Progenitor cell of endocrine pancreas (in vitro differentiated cells): ENCODE data around the gene CYS1. TPM values are rescaled to one million over a fixed set of nuclear protein-coding genes. Genes with fewer than 3 reads are reported as not detected.

Source experiments
- DNase-seq: peaks from one replicate; pipeline ENCODE4 v3.0.0; 2021; ENCODE audit warnings: low spot score; ENCODE audit not compliant: unreplicated experiment
- H3K27ac Mint-ChIP-seq: 2 replicates; pipeline ENCODE4 v1.8.0; 2021; ENCODE audit warnings: mild to moderate bottlenecking, moderate library complexity, mixed read lengths
- H3K27me3 Mint-ChIP-seq: 2 replicates; pipeline ENCODE4 v1.8.0; 2021; ENCODE audit warnings: mixed read lengths
- H3K36me3 Mint-ChIP-seq: 2 replicates; pipeline ENCODE4 v1.8.0; 2022; ENCODE audit warnings: mixed read lengths; ENCODE audit not compliant: insufficient read depth
- H3K4me1 Mint-ChIP-seq: 2 replicates; pipeline ENCODE4 v1.8.0; 2021; ENCODE audit warnings: low read depth, mixed read lengths
- H3K4me3 Mint-ChIP-seq: 2 replicates; pipeline ENCODE4 v1.8.0; 2021; ENCODE audit warnings: low read depth, mild to moderate bottlenecking, moderate library complexity, mixed read lengths
- H3K9me3 Mint-ChIP-seq: 2 replicates; pipeline ENCODE4 v1.8.0; 2021; ENCODE audit warnings: low read depth, mixed read lengths
- total RNA-seq: library from RNA; stranded (reverse); gene quantifications from 2 replicates; pipeline ENCODE4 v1.2.1, GENCODE V29; 2021
- TF ChIP-seq, protein P1 (sequence below): fragments of 200-600 bp; sonication (generic); IDR thresholded peaks from one replicate; pipeline ENCODE4 v1.5.0; 2021; ENCODE audit warnings: antibody characterized with exemption, mild to moderate bottlenecking; ENCODE audit not compliant: unreplicated experiment

Gene CYS1
- total RNA-seq, 1 donor from 2014 or later = 2.3 TPM

DNA sequence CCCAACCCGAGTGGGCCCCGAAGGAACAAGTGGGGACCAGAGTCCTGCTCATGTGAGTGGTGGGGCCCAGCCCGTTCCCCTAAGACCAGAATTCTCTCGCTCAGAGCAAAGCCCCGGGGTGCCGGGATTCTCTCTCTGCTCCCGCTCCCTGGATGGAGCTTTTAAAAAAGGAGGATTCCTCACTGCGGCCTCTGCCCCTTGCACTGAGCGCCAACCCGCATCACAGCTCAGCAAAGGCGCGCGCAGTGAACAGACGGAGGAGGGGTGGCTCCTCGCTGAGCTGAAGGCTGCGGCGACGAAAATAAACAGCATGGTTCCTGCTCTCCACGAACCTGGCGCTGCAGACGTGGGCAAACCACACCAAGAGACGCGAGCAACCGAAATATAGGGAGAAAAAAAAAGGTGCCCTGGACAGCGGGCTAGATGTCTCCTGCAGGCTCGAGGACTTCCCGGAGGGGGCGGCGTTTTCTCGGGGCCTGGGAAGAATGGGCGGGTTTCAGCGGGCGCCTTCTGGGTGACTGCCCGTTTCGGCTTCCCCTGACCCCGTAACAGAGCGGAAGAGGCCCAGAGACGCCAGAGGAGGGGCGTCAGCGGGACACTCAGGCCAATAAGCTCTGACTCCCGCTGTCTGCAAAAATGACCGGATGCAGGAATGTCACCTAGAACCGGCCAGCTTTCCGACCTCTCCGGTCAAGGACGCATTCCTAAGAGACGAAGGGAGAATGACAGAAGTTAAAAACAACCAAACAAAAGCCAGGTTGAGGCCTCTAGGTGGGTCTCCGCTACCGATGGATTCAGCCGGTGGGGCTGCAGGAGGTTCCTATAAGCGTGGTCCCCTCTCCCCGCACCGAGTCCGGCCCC, 37.7 kb downstream of the CYS1 start:
- Mint-ChIP-seq H3K27me3 (peaks cover 57% of the 10 kb centered on the region), H3K27ac (peak overlapping the region; percentile 91), H3K9me3 (peaks cover 5% of the 10 kb centered on the region), H3K4me1 (peaks cover 2% of the 10 kb centered on the region), H3K36me3 (peaks cover 7% of the 10 kb centered on the region), H3K4me3 (peak overlapping the region; percentile 69)
- no peak for DNase-seq
- TF ChIP-seq, protein P1, sequence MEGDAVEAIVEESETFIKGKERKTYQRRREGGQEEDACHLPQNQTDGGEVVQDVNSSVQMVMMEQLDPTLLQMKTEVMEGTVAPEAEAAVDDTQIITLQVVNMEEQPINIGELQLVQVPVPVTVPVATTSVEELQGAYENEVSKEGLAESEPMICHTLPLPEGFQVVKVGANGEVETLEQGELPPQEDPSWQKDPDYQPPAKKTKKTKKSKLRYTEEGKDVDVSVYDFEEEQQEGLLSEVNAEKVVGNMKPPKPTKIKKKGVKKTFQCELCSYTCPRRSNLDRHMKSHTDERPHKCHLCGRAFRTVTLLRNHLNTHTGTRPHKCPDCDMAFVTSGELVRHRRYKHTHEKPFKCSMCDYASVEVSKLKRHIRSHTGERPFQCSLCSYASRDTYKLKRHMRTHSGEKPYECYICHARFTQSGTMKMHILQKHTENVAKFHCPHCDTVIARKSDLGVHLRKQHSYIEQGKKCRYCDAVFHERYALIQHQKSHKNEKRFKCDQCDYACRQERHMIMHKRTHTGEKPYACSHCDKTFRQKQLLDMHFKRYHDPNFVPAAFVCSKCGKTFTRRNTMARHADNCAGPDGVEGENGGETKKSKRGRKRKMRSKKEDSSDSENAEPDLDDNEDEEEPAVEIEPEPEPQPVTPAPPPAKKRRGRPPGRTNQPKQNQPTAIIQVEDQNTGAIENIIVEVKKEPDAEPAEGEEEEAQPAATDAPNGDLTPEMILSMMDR = peak; percentile 14

DNA sequence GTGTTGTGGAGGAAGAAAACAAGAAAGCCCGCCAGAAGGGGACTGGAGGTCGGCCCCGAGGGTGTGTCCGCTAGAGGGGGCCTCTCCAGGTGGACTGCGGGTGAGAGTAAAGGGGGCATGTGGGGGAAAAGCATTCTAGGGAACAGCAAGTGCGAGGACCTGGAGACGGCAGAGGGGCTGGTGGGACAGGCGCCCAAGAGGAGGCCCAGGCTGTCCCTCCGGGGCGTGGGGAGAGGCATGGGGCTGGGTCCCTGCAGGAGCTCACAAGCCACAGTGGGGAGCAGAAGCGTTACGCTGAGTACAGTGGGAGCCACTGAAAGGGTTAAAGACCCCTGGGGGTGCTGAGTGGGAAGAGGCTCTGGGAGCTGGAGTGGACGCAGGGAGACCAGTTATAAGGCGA, 38.5 kb downstream of the CYS1 start:
- H3K4me3 Mint-ChIP-seq = no peak overlapping the region
- TF ChIP-seq, protein P1 = no peak
- DNase-seq = no peak
- H3K36me3 Mint-ChIP-seq = peaks cover 4% of the 10 kb centered on the region
- H3K27ac Mint-ChIP-seq = no peak overlapping the region
- H3K27me3 Mint-ChIP-seq = peaks cover 51% of the 10 kb centered on the region
- peaks cover 5% of the 10 kb centered on the region for H3K9me3 Mint-ChIP-seq
- peaks cover 2% of the 10 kb centered on the region for H3K4me1 Mint-ChIP-seq

DNA sequence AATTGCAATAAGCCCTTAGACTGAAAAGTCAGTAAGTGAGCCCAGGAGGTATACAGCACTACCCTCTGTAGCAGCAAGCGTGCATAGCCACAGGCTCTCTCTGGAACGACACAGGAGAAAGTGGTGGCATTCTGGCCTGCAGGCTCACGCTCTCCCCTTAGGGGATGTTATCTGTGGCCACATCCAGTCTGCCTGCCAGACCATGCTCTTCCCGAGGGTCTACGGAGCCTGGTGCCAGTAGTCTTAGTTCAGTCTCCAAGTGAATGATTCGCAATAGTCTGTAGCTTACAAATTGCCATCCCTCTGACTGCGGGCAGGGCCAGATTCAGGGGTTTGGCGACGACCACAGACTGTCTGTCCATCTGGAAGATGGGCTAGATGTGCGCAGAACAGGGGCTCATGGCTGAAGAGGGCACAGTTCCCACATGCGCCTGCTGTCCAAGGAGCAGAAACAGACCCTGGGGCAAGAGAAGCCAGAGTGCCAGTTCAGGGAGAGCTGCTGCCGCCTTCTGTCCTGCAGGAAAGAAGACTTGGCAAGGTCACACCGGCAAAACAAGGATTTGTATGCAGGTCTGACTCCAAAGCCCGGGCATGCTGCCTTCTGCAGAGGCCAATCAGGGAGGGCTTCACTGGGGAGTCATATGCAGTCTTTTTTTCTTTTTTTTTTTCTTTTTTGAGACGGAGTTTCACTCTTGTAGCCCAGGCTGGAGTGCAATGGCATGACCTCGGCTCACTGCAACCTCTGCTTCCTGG, 40.4 kb downstream of the CYS1 start:
- Mint-ChIP-seq H3K27ac (no peak overlapping the region), H3K27me3 (peaks cover 46% of the 10 kb centered on the region), H3K4me3 (peak overlapping the region; percentile 11), H3K4me1 (peaks cover 2% of the 10 kb centered on the region), H3K36me3 (peaks cover 4% of the 10 kb centered on the region), H3K9me3 (peaks cover 5% of the 10 kb centered on the region)
- no peak for DNase-seq
- TF ChIP-seq, protein P1 = no peak

DNA sequence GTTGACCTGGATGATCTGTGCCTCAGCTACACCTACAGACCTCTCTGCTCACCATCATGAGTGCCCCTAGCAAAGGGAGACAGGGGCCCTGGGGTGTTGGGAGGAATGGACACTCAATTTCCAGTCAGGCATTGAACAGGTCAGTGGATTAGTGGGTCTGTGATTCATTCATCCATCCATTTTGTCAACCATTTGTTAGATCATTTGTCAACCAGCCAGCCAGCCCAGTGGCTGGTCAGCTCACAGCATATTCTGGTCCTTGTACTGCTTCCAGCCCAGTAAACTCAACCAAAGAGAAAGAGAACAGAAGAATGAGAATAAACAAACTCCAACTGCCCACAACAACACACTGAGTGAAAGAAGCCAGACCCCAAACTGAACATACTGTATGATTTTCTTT, 41.5 kb downstream of the CYS1 start:
- no peak overlapping the region for H3K4me3 Mint-ChIP-seq
- DNase-seq = no peak
- H3K27me3 Mint-ChIP-seq = peaks cover 42% of the 10 kb centered on the region
- no peak overlapping the region for H3K27ac Mint-ChIP-seq
- TF ChIP-seq, protein P1 = no peak
- H3K36me3 Mint-ChIP-seq = peaks cover 4% of the 10 kb centered on the region
- H3K9me3 Mint-ChIP-seq = peaks cover 3% of the 10 kb centered on the region
- H3K4me1 Mint-ChIP-seq = peaks cover 4% of the 10 kb centered on the region

DNA sequence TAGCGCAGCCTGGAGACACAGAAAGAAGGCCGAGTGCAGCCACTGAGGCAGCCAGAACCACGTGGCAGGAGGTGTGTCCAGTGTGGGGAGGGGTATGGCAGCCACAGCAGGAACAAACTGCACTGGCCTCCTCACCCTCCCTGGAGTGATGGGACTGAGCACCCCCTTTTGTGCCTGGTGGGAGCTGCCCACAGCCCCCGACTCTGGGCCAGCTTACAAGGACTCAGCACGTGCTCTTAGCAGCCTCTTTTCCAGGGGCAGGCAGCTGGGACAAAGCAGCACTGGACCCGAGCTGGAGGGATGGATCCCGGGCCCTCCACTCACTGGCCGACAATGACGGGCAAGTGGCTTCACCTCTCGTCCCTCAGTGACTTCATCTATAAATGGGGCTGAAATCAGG, 42.1 kb downstream of the CYS1 start:
- no peak for DNase-seq
- Mint-ChIP-seq H3K27ac (no peak overlapping the region), H3K27me3 (peaks cover 42% of the 10 kb centered on the region), H3K4me3 (no peak overlapping the region), H3K36me3 (peaks cover 4% of the 10 kb centered on the region), H3K9me3 (peaks cover 3% of the 10 kb centered on the region), H3K4me1 (peaks cover 4% of the 10 kb centered on the region)
- TF ChIP-seq, protein P1 = no peak
